Pulmonary artery endothelial cell (primary cell): ENCODE measurements around the gene SPNS2. TPM values are rescaled to one million over a fixed set of nuclear protein-coding genes. Genes with fewer than 3 reads are reported as not detected.

Experiments
- DNase-seq: peaks from one replicate; pipeline ENCODE4 v3.0.0-alpha.2; 2011; ENCODE audit warnings: low read depth, low spot score
- total RNA-seq: library from RNA; depleted of rRNA; stranded (reverse); fragments of >200 nt; gene quantifications from 2 replicates; pipeline ENCODE4 v1.2.3, GENCODE V29; 2014

The SPNS2 gene
- total RNA-seq, 1 donor from 2014 or later: 6.2 TPM

DNA sequence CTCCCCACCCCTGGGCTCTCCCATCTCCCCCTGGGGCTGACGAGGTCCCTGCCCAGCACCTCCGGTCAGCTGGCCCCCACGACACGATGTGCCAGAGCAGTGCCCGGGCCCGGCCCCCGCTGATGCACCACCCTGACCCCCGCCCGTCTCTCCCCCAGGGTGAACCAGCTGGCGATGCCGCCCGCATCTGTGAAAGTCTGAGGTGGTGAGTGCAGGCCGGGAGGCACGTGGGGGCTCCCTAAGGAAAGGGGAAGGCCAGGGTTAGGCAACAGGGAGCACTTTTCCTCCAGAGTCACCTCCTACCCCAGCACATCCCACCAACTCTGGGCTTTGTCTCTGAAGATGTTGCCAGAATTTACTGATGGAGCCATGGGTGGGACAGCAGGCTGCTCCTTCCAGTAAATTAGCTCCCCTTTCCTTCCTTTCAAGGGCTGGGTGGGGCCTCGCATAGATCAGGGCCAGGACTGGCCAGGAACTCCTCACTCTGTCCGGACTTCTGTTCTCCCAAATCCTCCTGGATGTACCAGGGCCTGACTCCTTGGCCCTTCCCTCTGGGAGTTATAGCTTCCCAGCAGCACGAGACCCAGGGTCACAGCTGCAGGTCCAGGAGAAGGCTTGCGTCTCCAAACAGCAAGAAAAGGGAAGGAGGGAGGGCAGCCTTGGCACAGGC is 38.2 kb downstream of the SPNS2 start:
- no peak for DNase-seq

GRCh38 chr17:4537451-4538235 is 39.0 kb downstream of the SPNS2 start:
- no peak for DNase-seq

- DNase-seq: no peak
Observed at GRCh38 chr17:4538236-4539002, 39.7 kb downstream of the SPNS2 start.

DNA sequence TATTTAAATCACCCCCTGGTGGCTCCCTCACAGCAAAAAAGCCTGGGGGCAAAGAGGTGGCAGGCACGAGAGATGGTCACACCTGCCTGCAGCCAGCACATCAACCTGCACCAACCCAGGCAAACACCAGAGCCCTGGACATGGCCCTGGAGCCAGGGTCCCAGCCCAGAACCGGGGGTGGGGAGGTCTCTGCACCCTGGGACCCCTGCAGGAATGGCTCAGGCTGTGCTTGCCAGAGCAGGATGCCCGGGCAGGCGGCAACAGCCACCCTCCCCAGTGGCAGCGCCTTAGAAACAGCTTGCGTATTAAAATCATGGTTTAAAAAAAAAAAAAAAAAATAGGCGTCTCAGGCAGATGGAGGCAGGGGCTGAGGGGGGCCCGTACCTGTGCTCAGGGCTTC is 40.3 kb downstream of the SPNS2 start:
- no peak for DNase-seq

GRCh38 chr17:4539576-4540223 is 41.0 kb downstream of the SPNS2 start:
- DNase-seq: no peak

DNA sequence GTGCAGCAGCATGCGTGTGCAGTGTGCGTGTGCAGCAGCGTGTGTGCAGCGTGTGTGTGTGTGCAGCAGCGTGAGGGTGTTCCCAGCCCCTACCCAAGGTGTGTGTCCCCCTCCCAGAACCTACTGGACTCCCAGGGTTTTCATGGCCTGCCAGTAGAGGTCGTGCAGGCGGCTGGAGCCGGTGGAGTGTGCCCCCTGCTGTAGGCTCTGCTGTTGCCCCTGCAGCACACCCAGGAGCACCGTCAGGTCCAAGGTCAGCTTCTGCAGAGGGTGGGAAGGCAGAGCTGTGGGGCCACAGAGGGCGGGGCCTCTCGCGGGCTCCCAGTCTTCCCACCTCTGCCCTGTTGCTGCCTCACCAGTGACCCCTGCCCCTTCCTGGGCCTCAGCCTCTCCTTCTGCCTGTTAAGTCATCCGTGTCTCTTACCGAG is 41.6 kb downstream of the SPNS2 start:
- DNase-seq: no peak

GRCh38 chr17:4540687-4541327 is 42.1 kb downstream of the SPNS2 start:
- no peak for DNase-seq

- DNase-seq: no peak
Observed at GRCh38 chr17:4541328-4542002, 42.8 kb downstream of the SPNS2 start.

DNA sequence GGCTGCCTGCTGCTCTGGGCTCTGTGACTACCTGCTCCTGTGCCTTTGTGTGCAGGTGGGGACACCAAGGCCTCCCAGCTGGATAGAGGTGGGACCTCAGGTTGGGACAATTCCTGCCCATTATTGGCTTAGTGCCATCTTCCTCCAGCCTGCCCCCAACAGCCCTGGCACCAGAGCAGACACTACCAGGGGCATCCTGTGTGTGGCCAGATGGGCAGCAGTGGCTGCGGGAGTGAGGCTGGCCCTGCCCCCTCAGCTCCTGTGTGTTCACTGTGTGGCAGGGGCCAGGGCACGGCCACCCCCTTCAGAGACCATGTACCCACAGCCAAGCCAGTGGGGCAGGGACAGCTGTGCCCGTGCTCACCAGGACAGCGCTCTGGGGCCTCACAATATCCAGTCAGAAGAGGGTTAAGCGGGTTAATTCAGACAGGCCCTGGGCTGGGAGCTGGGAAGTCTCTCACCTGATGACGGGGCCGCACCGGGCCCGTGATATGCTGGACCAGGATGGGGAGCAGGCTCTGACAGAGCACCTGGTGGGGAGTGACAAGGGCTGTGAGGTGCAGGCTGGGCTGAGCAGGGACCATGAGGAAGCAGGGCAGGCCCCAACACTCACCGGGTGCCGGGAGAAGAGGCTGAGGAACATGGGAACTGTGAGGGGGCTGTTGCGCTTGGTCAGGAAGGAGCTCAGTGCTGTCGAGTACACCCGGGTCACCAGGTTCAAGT is 43.5 kb downstream of the SPNS2 start:
- no peak for DNase-seq

GRCh38 chr17:4542726-4543191 is 44.1 kb downstream of the SPNS2 start:
- no peak for DNase-seq

GRCh38 chr17:4543557-4544026 is 44.9 kb downstream of the SPNS2 start:
- no peak for DNase-seq

DNA sequence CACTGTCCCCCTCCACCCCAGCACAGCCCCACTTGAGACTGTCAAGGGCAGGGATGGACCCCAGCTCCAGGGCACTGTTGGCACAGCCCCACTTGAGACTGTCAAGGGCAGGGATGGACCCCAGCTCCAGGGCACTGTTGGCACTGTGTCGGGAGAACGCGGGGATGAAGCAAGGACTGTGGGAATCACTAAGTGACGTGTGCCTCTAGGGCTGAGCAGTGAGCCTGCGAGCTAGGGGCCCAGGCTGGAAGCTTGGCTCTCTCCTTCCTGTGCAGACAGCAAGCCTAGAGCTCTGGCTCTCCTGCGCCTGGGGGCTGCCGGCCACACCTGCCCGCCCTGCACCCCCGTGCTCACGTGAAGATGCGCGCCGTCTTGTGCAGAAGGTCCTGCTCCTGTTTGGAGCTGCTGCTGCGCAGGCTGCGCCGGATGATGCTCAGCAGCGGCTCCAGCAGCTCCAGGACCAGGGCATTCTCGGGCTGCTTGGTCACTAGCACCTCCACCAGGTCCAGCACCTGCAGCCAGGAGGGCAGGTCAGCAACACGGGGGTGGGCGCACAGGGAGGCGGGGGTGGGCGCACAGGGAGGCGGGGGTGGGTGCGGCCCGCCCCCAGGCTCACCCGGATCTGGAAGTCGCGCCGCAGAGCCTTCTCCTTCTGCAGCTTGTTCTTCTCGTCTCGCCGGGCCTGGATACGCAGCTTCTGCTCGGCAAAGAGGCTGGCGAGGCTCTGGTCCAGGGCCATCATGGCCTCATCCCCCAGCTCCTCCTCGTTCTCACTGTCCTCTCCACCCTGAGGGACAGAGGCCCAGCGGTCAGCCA is 45.7 kb downstream of the SPNS2 start:
- DNase-seq: no peak

DNA sequence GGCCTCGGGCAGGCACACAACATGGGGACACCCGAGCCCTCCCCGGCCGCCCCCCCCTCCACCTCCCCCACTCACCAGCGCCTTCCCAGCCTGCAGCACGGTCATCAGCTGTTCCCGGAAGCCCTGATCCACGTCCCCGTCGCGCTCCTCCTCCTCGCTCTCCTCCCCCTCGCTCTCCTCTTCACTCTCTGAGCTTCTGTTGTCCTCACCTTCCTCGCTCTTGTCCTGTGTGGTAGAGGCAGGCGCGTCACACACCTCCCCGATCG is 46.2 kb downstream of the SPNS2 start:
- no peak for DNase-seq

DNA sequence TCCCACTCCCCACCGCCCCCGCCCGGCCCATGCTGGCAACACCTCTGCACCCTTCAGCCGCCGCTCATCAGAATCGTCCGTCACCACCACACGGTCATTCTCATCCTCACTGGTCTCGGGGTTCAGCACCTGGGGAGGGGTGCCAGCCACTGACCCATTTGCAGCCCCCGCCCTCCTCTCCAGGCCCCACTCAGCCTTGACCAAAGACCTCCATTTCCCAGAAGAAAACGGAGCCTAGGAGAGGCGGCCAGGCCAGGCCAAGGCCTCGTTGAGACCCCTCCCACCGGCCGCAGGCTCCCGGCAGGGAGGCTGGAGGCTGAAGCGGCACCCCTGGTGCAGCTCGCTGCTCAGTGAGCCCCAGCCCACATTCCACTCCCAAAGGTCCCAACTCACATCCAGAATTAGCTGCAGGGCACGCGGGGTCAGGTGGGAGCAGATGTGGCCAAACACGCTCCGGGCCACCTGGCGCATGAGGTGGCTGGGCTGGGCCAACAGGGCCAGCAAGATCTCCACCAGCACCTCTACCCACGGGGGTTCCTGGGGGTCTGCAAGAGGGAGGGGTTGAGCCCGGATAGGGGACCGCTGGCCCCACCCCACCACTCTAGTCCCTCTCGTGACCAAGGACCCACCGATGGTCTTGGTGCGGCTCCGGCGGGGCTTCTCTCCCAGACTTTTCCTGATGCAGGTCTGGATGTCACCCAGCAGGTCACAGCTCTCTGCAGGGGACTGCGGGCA is 46.7 kb downstream of the SPNS2 start:
- no peak for DNase-seq

- DNase-seq: no peak
Observed at GRCh38 chr17:4547118-4547906, 48.6 kb downstream of the SPNS2 start.

- no peak for DNase-seq
Observed at GRCh38 chr17:4548061-4548461, 49.4 kb downstream of the SPNS2 start.

DNA sequence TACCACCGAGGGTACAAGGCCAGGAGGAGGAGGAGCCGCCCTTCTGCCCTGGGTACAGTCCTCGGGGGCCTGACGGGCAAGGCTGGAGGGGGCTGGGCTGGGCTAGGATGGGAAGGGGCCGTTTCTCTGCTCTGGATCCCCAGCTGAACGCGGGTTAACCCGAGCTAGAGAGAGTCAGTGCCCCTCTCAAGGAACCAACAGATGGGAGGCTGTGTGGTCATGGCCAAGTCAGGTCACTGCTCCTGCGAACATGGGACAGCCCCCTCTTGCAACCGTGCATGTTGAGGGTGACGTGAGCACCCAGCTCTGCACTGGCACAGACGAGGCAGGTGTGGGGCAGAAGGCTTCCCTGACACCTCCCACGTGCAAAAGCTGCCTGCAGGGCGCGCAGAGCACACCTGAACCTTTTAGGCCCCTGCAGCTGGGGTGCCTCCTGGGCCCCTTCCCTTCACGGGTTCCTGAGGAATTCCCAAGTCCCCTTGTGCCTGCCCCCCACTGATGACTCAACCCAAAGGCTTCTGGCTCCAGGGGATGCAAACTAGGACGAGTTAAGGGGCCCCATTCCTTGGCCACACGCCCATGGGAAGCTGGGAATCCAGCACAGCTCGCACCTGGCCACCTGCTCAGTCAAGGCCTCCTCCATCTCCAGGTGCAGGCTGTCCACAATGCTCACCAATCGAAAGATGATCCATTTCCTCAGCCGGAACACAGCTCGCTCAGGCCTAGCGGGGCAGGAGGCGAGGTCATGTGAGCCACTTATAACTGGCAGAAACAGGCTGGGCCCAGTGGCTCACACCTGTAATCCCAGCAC is 50.2 kb downstream of the SPNS2 start:
- DNase-seq: no peak
